HG02981 (cell line): ENCODE measurements around the gene ROS1.
"Not testable (repeated sequence)": the region's sequence is repeated elsewhere in the genome, so short reads cannot be mapped to it uniquely, and the experiment has no call there.

Experiments used
- ATAC-seq: cut with Tn5 transposase; IDR thresholded peaks from one replicate; pipeline ENCODE4 v1.9.1; 2021; ENCODE audit warnings: mild to moderate bottlenecking, moderate library complexity; ENCODE audit not compliant: unreplicated experiment

The ROS1 gene

DNA sequence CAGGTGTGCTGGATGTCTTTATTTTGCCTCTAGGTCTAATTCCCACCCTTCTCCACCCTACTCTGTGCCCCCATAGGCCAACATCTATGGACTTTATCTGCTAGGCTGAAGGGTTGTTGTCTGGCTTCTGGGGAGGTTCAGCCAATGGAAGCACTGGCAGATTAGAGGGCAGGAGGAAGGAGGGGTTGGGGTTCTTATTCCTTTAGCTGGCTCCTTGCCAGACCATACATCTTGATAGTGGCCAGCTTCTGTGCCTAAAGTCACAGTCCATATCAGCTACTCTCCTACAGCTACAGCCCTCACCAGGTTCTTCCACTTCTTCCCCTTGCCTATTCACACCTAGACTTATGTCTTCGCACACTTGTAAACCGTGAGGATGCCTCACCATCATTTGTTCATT is 41.1 kb downstream of the ROS1 start:
- no peak for ATAC-seq

DNA sequence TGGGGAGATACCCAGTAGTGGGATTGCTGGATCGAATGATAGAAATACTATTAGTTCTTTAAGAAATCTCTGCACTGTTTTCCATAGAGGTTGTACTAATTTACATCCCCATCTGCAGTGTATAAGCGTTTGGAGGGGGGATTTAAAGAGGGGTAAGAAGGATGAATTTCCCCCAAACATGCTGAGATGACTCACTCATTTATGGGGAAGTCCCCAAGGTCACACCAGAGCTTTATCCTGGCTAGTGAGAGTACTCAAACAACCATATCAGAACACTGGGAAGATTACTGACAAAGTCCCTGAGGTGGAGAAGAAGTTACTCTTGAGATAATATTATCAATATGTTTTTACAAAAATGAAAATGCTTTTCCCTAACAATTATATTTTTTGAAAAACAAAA is 44.0 kb downstream of the ROS1 start:
- ATAC-seq: no peak

DNA sequence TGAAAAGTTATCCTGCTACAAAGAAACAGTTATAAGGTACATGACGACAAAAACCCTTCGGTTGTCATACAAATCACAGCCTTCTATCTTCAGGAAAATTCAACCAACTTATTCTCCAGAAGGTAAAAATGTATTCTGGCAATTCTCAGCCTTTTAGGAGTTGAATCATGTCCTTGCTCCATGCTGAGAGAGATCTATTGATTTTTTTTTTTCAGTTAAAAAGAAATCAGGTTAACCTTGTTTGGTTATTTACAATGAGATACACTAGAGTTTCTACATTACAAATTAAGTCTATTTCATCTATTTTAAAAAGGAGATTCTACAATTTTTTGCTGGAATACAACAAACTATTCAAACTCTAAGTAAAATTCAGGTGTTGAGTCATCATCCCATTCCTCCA is 45.4 kb downstream of the ROS1 start:
- ATAC-seq: no peak

DNA sequence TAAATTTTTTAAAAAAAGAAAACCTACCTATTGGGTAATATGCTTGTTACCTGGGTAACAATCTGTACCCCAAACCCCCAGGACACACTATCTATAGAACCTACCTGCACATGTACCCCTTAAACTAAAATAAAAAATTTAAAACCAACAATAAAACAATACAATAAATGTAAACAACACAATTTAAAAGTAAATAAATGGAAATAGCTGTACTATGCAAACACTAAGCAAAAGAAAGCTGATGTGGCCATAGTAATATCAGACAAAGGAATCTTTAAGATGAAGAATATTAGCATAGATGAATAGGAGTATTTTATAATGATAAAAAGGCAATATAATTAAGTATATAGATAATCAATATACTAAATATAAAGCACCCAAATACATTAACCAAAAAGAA is 50.3 kb downstream of the ROS1 start:
- ATAC-seq: no peak

DNA sequence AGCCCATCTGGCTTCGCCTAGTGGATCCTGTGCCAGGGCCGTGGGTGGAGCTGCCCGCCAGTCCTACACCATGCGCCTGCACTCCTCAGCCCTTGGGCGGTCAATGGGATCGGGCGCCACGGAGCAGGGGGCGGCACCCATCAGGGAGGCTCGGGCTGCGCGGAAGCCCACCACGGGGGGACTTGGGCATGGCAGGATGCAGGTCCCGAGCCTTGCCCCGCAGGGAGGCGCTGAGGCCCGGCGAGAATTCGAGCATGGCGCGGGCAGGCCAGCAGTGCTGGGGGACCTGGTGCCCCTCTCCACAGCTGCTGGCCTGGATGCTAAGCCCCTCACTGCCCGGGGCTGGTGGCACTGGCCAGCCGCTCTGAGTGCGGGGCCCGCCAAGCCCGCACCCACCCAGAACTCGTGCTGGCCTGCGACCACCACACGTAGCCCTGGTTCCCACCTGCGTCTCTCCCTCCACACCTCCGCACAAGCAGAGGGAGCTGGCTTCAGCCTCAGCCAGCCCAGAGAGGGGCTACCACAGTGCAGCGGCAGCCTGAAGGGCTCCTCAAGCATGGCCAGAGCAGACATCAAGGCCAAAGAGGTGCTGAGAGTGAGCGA is 52.4 kb downstream of the ROS1 start:
- ATAC-seq: no peak

DNA sequence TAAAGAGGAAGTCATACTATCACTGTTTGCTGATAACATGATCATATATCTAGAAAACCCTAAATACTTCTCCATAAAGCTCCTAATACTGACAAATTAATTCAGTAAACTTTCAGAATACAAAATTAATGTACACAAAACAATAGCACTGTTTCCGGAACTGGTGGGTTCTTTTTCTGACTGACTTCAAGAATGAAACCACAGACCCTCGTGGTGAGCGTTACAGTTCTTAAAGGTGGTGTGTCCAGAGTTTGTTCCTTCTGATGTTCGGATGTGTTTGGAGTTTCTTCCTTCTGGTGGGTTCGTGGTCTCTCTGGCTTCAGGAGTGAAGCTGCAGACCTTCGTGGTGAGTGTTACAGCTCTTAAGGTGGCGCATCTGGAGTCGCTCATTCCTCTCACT is 53.5 kb downstream of the ROS1 start:
- not testable (repeated sequence) for ATAC-seq

DNA sequence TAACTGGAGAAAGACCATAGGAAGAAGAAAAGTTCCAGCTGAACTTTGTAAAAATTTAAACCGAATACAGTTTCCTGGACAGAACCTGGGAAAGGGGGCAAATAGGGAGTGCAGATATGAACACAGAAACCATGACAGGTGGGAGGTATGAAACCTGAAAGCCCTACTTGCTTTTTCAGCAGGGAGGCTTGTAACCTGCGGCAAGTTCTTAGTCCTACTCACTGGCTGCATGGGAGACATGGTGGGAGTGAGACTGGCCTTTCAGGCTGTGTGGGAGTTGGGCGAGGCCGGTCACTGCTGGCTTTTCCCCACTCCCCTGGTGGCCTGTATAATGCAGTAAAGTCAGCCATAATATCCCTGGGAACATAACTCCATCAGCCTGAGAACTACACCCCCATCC is 54.2 kb downstream of the ROS1 start:
- no peak for ATAC-seq

DNA sequence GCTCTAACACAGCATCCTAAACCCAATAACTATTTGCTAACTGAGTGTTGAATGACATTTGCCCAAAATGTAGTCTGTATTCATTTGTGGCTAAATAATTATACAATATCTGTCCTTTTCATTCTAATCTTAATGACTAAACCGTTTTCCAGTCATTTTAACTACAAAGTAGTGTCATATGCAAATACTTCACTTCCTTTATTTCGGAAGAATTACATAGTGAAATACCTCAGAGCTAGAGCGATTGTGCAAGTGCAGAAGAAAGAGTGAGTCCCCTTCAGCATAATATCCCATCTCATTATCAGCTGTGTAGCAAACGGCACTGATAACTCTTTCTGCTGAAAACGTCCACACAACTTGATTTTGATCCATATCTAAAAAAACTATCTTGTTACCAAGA is 66.2 kb downstream of the ROS1 start:
- ATAC-seq: no peak

DNA sequence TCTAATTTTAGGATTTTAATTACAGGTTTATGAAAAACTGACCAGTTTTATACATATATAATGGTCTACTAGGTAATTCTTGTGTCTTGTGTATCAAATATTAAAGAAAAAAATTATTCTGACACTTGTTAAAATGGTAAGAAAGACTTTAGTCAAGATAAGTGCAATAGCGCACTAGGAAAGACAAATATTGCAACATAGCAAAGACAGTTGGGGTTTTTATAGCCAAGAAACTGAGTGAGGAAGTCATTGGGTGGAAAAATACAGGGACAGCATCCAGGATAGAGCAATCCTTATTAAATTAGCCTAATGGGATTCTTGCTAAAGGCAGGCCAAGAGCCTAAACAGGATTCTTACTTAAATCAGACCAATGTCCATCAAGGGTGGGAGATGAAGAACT is 71.1 kb downstream of the ROS1 start:
- ATAC-seq: no peak

DNA sequence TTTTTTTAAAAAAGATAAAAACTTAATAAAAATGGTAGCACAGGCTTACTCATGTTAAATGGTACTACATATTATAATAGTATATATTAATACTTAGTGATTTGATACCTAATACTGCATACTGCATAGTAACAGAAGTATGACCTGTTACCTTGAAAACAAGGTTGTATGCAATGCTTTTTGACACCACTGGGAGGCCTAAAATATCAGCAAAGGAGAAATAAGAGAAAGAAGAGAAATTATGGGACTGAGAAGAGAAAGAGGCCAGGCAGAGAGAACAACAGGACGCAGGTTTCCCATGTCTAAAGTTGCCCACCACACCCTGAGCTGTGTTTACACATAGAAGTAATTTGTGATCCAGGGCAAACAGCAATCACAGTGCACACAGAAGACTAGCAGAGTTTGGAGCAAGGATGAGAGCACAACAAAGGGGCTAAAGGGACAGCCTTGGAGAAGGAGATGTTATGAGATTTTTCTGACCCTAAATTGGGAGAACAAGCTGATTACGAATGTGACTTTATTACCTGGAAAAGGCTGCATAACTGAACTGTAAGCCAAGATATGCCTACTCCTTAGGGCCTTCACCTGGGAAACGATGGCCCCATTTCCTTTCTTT is 73.2 kb downstream of the ROS1 start:
- ATAC-seq: peak; percentile 83

DNA sequence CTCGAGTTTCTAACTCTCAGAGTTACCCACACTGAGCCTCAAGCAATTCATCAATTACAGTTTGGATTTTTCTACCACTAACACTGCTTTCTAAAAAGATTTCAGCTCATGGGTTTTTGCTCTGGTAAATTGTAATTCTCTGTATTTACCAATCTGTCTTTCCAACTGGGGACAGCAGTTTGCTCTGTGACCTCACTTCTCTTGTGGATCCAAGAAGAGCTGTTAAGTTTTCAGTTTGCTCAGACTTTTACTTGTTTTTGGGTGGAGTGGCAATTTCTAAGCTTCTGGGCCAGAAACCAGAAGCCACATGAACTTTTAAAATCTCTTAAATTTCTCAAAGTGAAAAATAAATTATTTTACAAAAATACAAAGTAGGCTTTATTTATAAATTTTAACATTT is 74.2 kb downstream of the ROS1 start:
- ATAC-seq: no peak

DNA sequence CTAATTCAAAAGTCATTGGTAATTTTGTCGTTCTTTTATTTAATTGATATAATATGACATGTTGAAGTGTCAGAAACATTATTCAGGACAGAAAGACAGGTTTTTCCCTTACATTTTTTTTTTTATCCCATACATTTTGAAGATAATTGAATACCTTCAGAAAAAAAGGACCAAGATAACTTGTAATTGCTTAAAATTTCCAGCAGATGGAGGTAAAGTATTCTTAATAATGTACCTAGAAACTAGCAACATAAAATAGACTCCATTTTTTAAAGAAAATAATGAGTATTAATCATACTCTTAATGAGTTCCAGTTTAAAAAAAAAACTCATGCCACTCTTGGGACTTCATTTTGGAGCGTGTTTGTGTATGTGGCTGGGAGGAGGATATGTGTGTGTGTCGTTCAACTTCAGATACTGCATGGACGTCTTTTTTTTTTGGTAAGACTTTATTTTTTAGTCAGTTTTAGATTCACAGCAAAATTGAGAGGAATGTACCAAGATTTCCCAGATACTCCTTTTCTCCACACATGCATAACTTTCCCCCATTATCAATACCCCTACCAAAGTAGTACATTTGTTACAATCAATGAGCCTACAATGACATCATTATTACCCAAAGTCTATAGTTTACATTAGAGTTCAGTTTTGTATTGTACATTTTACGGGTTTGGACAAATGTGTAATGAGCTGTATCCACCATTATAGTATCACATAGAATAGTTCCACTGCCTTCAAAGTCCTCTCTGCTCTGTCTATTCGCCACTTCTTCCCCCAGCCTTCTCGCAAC is 79.4 kb downstream of the ROS1 start:
- no peak for ATAC-seq

DNA sequence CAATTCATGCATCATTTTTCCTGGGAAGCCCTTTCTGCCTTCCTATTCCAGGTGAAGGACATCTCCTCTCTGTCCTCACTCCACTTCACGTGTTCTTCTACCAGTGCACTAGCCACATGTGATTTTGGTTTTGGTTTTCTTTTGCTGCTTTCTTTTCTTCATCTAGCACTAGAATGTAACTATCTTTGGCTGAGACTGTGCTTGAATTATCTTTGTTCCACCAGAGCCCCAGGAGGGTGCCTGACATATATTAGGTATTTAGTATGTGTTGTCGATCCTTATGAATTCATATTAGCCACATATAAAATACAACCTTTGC is 80.5 kb downstream of the ROS1 start:
- ATAC-seq: no peak

DNA sequence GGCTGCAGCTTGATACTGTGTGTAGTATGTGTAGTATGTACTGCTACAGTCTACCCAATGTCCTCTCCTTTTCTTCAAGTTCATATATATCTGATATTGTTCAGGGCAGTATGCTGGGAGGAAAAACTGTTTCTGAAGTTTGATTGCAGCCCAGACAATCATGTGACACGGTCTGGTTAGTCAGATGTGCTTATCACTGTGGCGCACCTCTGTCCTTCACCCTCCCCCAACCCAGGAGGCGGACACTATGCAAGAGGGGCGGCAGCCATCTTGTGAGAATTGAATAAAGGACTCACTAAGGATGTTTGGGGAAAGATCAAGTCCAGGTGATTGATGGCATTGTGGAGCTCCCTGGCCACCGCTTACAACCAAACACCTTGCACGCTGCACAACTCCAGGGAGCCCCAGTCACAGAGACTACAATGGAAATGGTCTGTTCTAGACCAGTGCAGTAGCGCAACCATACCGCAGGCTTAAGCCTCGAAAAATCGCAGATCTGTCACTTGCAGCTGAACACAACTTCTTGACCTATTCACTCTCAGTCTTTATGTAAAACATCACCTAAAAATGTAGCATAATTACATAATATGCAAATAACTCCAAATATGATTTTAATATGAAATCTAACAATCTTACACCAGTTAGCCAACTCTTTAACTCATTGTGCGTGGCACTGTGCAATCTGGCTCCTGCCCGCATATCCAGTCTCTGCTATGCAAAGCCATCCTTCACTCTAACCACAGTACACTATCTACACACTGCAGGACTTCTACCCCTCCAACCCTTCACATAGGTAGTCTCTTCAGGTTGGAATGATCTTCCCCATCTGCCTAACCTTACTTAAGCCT is 81.1 kb downstream of the ROS1 start:
- no peak for ATAC-seq

DNA sequence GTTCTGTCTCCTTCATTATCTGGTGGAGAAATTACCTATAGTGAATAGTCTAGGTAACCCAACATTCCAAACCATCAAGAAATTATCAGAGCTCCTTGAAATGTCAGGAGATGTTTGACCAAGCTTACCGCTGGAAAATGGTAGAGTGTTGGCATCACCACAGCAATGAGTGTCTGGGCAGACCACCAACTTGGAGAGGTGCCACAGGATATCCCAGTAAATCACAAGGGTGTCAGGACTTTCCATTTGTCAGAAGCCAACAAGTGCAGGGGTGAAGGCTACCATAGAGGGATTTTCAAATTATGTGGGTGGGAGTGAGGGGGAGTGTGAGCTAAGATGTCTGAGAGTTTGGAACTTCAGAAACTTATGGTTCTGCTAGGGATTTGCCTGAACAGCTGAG is 87.2 kb downstream of the ROS1 start:
- no peak for ATAC-seq

DNA sequence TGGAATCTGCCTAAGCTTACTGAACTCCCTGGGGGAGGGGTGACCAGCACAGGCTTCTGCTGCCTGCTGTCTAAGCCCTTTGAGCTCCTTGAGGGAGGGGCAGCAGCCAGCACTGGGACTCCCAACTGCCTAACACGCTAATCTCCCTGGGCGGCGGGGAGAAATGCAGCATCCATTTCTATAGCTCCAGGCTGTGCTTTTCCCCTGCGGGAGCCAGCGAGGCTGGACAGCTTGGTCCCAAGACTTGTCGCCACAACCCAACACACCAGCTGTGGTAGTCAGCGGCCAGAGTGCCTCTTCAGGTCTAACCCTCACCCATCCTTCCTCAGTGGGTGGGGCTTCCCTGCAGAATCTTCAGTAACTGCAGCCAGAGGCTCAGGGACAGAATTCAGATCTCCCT is 95.8 kb downstream of the ROS1 start:
- ATAC-seq: no peak

DNA sequence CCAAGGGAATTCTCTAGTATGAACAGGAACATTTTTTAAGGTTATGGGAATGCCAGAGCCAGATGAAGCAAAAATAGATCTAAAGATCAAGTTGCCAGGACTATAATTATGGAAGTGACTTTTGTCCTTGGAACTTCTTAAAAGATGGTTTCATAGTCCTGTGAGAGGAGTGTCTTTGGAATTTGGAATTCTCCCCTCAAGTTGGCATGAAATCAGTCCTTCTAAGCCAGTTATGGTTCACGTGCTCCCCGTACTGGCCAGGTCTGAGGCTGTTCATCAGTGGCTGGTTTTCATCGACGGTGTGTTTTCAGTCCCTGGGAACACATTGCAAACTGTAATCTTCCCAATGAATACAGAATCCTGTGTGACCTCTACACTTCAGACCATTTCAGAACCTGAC is 97.2 kb downstream of the ROS1 start:
- ATAC-seq: no peak

DNA sequence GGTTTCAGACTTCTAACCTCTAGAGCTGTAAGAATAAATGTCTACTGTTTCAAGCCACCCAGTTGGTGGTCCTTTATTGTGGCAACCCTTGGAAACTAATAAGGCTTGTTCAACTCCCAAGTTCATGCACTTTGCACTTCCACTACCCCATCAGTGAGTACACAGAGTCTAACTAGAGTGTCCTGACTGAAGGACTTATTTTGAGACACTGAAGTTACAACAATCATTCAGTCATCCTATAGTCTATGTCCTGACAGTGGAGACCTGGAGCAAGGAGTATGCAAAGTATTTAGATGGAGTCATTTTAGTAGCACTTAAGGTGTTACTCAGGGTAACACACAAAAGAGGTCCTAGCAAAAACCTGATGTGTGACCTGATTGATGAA is 97.7 kb downstream of the ROS1 start:
- ATAC-seq: no peak

DNA sequence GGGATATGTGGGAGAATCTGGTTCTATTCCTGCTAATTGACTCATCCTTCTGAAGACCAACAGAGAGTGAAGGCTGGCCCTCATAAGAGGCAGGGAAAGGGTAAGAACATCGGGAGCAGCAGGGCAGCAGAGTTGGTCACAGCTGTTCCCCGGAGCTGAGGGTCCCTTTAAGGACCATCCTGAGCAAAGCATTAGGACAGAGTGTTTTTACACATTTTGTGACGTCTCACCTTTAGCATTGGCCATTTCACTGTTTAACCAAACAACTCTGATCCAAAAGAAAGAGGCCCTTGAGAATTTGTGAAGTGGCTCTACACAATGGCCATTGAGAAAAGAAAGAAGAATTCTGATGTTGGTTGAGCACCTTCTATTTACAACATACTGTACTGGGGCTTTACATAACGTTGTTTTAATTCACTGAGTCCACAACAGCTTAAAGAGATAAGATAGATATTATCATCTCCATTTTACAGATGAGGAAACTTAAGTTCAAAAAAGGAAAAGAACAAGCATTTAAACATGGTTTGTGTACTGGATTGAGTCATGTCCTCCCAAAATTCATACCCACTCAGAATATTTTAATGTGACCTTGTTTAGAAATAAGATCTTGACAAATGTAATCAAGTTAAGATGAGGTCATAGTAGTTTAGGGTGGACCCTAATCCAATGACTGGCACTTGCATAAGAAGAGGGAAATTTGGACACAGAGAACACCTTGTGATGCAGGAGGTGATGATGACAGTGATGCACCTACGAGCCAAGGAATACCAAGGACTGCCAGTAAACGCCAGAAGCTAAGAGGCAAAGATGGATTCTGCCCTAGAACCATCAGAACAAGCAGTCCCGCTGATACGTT is 98.4 kb downstream of the ROS1 start:
- ATAC-seq: no peak

DNA sequence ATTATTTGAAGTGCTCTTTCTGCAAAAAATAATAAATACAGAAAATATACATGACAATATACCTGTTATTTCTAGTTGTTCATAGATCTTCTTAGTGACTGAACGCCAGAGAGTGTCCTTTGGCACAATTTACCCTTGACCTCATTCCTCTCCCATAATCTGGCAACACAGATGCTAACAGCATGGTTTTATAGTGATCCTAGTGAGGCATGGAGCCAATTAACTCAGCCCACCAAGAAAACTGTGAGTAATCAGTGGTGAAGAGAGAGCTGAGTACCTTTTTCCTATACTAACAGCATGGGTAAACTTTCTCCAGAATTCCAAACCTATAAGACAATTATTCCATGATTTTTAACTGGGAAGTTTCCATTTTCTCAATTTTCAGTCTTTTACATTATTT is 99.3 kb downstream of the ROS1 start:
- no peak for ATAC-seq

DNA sequence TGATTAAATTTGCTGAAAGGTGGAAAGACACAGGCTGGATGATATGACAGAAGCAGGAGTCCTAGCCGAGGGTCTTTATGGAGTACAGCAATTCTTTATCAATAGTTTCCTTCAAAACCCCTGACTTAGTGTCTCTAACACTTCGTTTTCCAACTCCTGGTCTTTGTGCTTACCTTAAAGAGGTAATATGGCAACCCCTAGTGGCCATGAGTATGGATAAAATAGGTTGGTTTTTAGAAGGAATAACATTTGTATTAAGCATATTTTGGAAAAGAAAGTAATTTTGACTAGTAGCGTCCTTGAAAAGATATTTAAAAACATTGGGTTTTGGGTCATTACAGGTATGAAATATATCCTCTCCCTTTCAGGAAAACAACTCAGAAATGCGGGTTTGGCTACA is 108.5 kb downstream of the ROS1 start:
- no peak for ATAC-seq
